GM23338 (cell line): ENCODE data around the gene KCNH4. TPM values are rescaled to one million over a fixed set of nuclear protein-coding genes. Genes with fewer than 3 reads are reported as not detected.
A peak's percentile ranks its signal among the peaks of the same experiment; 100 is the strongest.

Source experiments
- ATAC-seq: fragments of 200-7000 bp; cut with Tn5 transposase; 3 replicates; pipeline ENCODE4 v1.9.1; 2020
- DNase-seq: peaks from one replicate; pipeline ENCODE4 v3.0.0-alpha.2; 2015; ENCODE audit warnings: low spot score
- H2AFZ ChIP-seq: fragments of 200-600 bp; sonication (generic); 2 replicates; pipeline ENCODE4 v1.8.0; 2016; ENCODE audit warnings: antibody characterized with exemption, mild to moderate bottlenecking, moderate library complexity
- H3F3A ChIP-seq: fragments of 200-600 bp; sonication (generic); replicated peaks from 2 replicates; pipeline ENCODE4 v1.8.0; 2017; ENCODE audit warnings: antibody characterized with exemption, mixed run types, low read depth
- H3K27ac ChIP-seq: fragments of 200-600 bp; sonication (generic); 2 replicates; pipeline ENCODE4 v1.6.1; 2016; ENCODE audit warnings: low read depth
- H3K27me3 ChIP-seq: fragments of 200-600 bp; sonication (generic); 2 replicates; pipeline ENCODE4 v1.8.0; 2016; ENCODE audit warnings: mild to moderate bottlenecking, mixed run types, moderate library complexity; ENCODE audit not compliant: insufficient read depth
- H3K36me3 ChIP-seq: fragments of 200-600 bp; sonication (generic); 2 replicates; pipeline ENCODE4 v1.8.0; 2016; ENCODE audit warnings: mild to moderate bottlenecking; ENCODE audit not compliant: insufficient read depth
- H3K4me1 ChIP-seq: fragments of 200-600 bp; sonication (generic); 2 replicates; pipeline ENCODE4 v1.8.0; 2016; ENCODE audit warnings: mild to moderate bottlenecking, moderate library complexity; ENCODE audit not compliant: insufficient read depth
- H3K4me2 ChIP-seq: fragments of 200-600 bp; sonication (generic); 2 replicates; pipeline ENCODE4 v1.7.1; 2017; ENCODE audit warnings: mixed run types
- H3K4me3 ChIP-seq: fragments of 200-600 bp; sonication (generic); 2 replicates; pipeline ENCODE4 v1.6.1; 2016; ENCODE audit warnings: mixed run types
- H3K79me2 ChIP-seq: fragments of 200-600 bp; sonication (generic); replicated peaks from 2 replicates; pipeline ENCODE4 v1.8.0; 2017; ENCODE audit warnings: mild to moderate bottlenecking; ENCODE audit not compliant: insufficient read depth
- H3K9me2 ChIP-seq: fragments of 200-600 bp; sonication (generic); 2 replicates; pipeline ENCODE4 v1.8.0; 2017; ENCODE audit not compliant: insufficient read depth
- H4K20me1 ChIP-seq: fragments of 200-600 bp; sonication (generic); replicated peaks from 2 replicates; pipeline ENCODE4 v1.8.0; 2017; ENCODE audit warnings: mild to moderate bottlenecking; ENCODE audit not compliant: insufficient read depth
- H3K27ac Mint-ChIP-seq: 2 replicates; pipeline ENCODE4 v1.8.0; 2020; ENCODE audit warnings: inconsistent platforms, mild to moderate bottlenecking, moderate library complexity, mixed read lengths
- H3K27me3 Mint-ChIP-seq: 3 replicates; pipeline ENCODE4 v1.8.0; 2022; ENCODE audit warnings: low read depth, mild to moderate bottlenecking, moderate library complexity, mixed read lengths, inconsistent platforms; ENCODE audit not compliant: insufficient read depth, poor library complexity
- H3K36me3 Mint-ChIP-seq: 3 replicates; pipeline ENCODE4 v1.8.0; 2021; ENCODE audit warnings: low read depth, mild to moderate bottlenecking, inconsistent platforms, moderate library complexity, mixed read lengths
- H3K4me1 Mint-ChIP-seq: 3 replicates; pipeline ENCODE4 v1.8.0; 2020; ENCODE audit warnings: mild to moderate bottlenecking, inconsistent platforms, mixed read lengths
- H3K4me3 Mint-ChIP-seq: 3 replicates; pipeline ENCODE4 v1.8.0; 2021; ENCODE audit warnings: moderate library complexity, mild to moderate bottlenecking, inconsistent platforms, mixed read lengths
- H3K9me3 Mint-ChIP-seq: 3 replicates; pipeline ENCODE4 v1.8.0; 2020; ENCODE audit warnings: moderate library complexity, mild to moderate bottlenecking, inconsistent platforms, mixed read lengths
- EZH2 ChIP-seq: fragments of 200-600 bp; sonication (generic); IDR thresholded peaks from one replicate; pipeline ENCODE4 v1.8.0; 2017; ENCODE audit warnings: antibody characterized with exemption, mild to moderate bottlenecking, low read depth; ENCODE audit not compliant: unreplicated experiment
- EZH2phosphoT487 ChIP-seq: fragments of 200-600 bp; sonication (generic); IDR thresholded peaks from one replicate; pipeline ENCODE4 v1.8.1; 2018; ENCODE audit warnings: antibody characterized with exemption; ENCODE audit not compliant: unreplicated experiment
- JUNB ChIP-seq: IDR thresholded peaks from one replicate; pipeline ENCODE4 v1.6.1; 2016; ENCODE audit warnings: antibody characterized with exemption; ENCODE audit not compliant: unreplicated experiment
- NANOG ChIP-seq: IDR thresholded peaks from 2 replicates; pipeline ENCODE4 v1.6.1; 2016; ENCODE audit warnings: antibody characterized with exemption, borderline replicate concordance
- POLR2AphosphoS5 ChIP-seq: IDR thresholded peaks from 2 replicates; pipeline ENCODE4 v1.6.1; 2016; ENCODE audit warnings: antibody characterized with exemption, low read depth
- ZNF114 ChIP-seq: fragments of 250-450 bp; sonication (Bioruptor Pico); IDR thresholded peaks from 2 replicates; pipeline ENCODE4 v1.5.0; 2020; ENCODE audit warnings: mild to moderate bottlenecking, moderate library complexity
- polyA plus RNA-seq: library from polyadenylated mRNA; unstranded; fragments of >200 nt; fragmentation: Nextera tagmentation; extraction: Ambion mirVana; gene quantifications from 2 replicates; pipeline ENCODE4 v1.2.1, GENCODE V29; 2016
- total RNA-seq: library from RNA; depleted of rRNA; stranded (reverse); fragments of >200 nt; shearing (Covaris generic); gene quantifications from 2 replicates; pipeline ENCODE4 v1.2.3, GENCODE V29; 2014
- TF ChIP-seq, protein P1 (sequence below): IDR thresholded peaks from one replicate; pipeline ENCODE4 v1.6.1; 2018; ENCODE audit warnings: antibody characterized with exemption; ENCODE audit not compliant: unreplicated experiment
- TF ChIP-seq, protein P2 (sequence below): IDR thresholded peaks from 2 replicates; pipeline ENCODE4 v1.6.1; 2016; ENCODE audit warnings: antibody characterized with exemption

The KCNH4 gene
- total and polyA plus RNA-seq, 2 experiments from 2014 or later, result 0.08 to 0.49 TPM

DNA sequence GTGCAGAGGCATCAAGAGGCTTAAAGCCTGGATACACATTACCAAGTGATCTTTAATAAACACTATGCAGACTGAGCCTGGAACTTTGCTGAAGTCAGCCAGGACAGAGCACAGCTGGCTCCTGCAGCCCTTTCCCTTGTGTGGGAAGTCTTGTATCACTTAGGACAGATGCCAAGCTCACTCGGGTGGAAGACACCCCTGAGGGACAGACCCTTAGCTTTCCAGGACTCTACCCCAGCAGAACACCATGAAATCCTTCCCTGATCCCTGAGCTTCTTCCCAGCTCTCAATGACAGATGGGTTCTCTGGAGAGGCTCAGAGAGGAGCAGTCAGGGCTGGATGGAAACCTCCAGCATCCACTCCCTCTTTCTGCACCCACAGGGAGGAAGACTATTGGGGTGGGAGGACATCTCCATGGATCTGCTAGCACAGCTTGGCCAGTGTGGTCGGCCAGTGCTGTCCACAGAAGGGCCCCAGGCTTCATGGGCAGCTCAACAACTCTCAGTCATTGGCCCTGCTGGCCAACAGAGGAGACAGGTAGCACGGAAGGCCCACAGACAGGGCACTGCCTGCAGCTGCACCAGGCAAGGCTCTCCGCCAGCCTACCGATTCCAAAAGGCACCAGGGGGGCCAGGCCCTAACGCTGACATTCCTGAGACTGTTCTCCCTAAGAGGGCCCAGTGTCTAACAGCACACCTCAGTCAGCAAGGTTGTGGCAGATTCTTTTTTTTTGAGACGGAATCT lies 42.0 kb downstream of the KCNH4 start:
- Histone ChIP-seq H3K36me3 (no peaks in the 10 kb centered on the region), H3K79me2 (peaks cover 87% of the 10 kb centered on the region), H3K4me2 (no peak overlapping the region), H3K27ac (0 out of 2 replicates have a peak overlapping the region, but pooled peaks have one; percentile 55), H3K4me3 (no peak overlapping the region), H3F3A (0 out of 2 replicates have a peak, but pooled peaks cover 4% of the 10 kb centered on the region), H3K4me1 (peaks cover 7% of the 10 kb centered on the region), H4K20me1 (peaks cover 27% of the 10 kb centered on the region; the same call in 1 of the 2 replicates), H2AFZ (no peak overlapping the region), H3K9me2 (no peaks in the 10 kb centered on the region), H3K27me3 (no peaks in the 10 kb centered on the region)
- H3K27ac Mint-ChIP-seq, result no peak overlapping the region
- TF ChIP-seq ZNF114 (CRISPR knock-in tag) (no peak), EZH2 (no peak), NANOG (no peak), EZH2phosphoT487 (no peak)
- TF ChIP-seq, protein P1, sequence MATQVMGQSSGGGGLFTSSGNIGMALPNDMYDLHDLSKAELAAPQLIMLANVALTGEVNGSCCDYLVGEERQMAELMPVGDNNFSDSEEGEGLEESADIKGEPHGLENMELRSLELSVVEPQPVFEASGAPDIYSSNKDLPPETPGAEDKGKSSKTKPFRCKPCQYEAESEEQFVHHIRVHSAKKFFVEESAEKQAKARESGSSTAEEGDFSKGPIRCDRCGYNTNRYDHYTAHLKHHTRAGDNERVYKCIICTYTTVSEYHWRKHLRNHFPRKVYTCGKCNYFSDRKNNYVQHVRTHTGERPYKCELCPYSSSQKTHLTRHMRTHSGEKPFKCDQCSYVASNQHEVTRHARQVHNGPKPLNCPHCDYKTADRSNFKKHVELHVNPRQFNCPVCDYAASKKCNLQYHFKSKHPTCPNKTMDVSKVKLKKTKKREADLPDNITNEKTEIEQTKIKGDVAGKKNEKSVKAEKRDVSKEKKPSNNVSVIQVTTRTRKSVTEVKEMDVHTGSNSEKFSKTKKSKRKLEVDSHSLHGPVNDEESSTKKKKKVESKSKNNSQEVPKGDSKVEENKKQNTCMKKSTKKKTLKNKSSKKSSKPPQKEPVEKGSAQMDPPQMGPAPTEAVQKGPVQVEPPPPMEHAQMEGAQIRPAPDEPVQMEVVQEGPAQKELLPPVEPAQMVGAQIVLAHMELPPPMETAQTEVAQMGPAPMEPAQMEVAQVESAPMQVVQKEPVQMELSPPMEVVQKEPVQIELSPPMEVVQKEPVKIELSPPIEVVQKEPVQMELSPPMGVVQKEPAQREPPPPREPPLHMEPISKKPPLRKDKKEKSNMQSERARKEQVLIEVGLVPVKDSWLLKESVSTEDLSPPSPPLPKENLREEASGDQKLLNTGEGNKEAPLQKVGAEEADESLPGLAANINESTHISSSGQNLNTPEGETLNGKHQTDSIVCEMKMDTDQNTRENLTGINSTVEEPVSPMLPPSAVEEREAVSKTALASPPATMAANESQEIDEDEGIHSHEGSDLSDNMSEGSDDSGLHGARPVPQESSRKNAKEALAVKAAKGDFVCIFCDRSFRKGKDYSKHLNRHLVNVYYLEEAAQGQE, result no peak
- TF ChIP-seq, protein P2, sequence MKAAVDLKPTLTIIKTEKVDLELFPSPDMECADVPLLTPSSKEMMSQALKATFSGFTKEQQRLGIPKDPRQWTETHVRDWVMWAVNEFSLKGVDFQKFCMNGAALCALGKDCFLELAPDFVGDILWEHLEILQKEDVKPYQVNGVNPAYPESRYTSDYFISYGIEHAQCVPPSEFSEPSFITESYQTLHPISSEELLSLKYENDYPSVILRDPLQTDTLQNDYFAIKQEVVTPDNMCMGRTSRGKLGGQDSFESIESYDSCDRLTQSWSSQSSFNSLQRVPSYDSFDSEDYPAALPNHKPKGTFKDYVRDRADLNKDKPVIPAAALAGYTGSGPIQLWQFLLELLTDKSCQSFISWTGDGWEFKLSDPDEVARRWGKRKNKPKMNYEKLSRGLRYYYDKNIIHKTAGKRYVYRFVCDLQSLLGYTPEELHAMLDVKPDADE, result no peak
- H3K4me1 Mint-ChIP-seq, result peaks cover 14% of the 10 kb centered on the region
- no peaks in the 10 kb centered on the region for H3K9me3 Mint-ChIP-seq
- H3K36me3 Mint-ChIP-seq, result peaks cover 5% of the 10 kb centered on the region
- no peak overlapping the region for H3K4me3 Mint-ChIP-seq
- ATAC-seq (peak; percentile 58), DNase-seq (no peak)
- peaks cover 3% of the 10 kb centered on the region for H3K27me3 Mint-ChIP-seq

DNA sequence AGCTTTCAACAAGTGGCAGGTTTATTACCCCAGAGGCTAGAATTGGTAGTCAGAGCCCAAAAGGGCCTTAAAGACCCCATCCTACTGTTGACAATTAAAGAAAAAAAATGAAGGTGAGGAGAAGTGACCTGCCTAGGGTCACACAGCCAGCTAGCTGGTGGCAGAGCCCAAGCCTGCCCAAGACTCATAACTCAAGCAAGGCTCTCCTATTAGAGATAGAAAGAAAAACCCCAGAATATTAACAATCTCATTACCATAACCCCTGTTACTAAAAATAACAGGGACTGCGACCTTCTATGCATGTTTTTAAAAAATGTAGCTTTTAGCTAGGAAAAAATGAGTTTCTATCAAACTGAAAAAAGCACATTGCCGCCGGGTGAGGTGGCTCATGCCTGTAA lies 44.3 kb downstream of the KCNH4 start:
- H3K79me2 ChIP-seq, result peaks cover 86% of the 10 kb centered on the region
- peaks cover 16% of the 10 kb centered on the region for H4K20me1 ChIP-seq
- H3K27ac ChIP-seq, result peak overlapping the region; percentile 22
- TF ChIP-seq, protein P2, result no peak
- TF ChIP-seq, protein P1, result no peak
- no peak for TF ChIP-seq POLR2AphosphoS5
- TF ChIP-seq NANOG, result no peak
- TF ChIP-seq JUNB, result no peak

More for the DNA sequence above, 44.3 kb downstream of the KCNH4 start:
- H3K4me2 ChIP-seq, result no peak overlapping the region
- Mint-ChIP-seq H3K4me3 (no peak overlapping the region), H3K27ac (no peak overlapping the region), H3K4me1 (peaks cover 23% of the 10 kb centered on the region), H3K27me3 (peaks cover 6% of the 10 kb centered on the region), H3K9me3 (no peaks in the 10 kb centered on the region), H3K36me3 (peaks cover 5% of the 10 kb centered on the region)
- no peak overlapping the region for H3K4me3 ChIP-seq
- no peaks in the 10 kb centered on the region; the same call in 1 of the 2 replicates for H3K36me3 ChIP-seq
- no peak for DNase-seq
- 0 out of 2 replicates have a peak, but pooled peaks cover 4% of the 10 kb centered on the region for H3F3A ChIP-seq
- H3K4me1 ChIP-seq, result peaks cover 10% of the 10 kb centered on the region
- H2AFZ ChIP-seq, result no peak overlapping the region
- H3K27me3 ChIP-seq, result no peaks in the 10 kb centered on the region
- ATAC-seq, result no peak
- no peaks in the 10 kb centered on the region for H3K9me2 ChIP-seq
